ENCODE results near the gene LEMD2. TPM values are rescaled to one million over a fixed set of nuclear protein-coding genes. Genes with fewer than 3 reads are reported as not detected.

The LEMD2 gene
- total RNA-seq, 1 experiment from 2014 or later = 75.8 TPM

- DNase-seq (ENCODE audit: low spot score) = no peak
- intact Hi-C loops (cut with micrococcal nuclease; ENCODE audit: unreplicated experiment) = no loop called here
- ChIA-PET POLR2A (ENCODE audit: low non-redundant PET) (no interaction called here), CTCF (no interaction called here)
- no peak overlapping the region for H3K4me3 ChIP-seq (ENCODE audit: low read depth, low read length, poor library complexity, severe bottlenecking)
- H3K4me1 ChIP-seq (ENCODE audit: insufficient read depth, low read length, poor library complexity, severe bottlenecking) = peaks cover 18% of the 10 kb centered on the region
- H3K9me3 ChIP-seq (ENCODE audit: low read depth, low read length, poor library complexity, severe bottlenecking) = no peaks in the 10 kb centered on the region
- H3K27me3 ChIP-seq (replicated peaks; ENCODE audit: insufficient read depth, low read depth, low read length, poor library complexity) = no peaks in the 10 kb centered on the region
- no peak overlapping the region for H3K27ac ChIP-seq (ENCODE audit: low read depth, low read length, poor library complexity, severe bottlenecking)
- no peak for TF ChIP-seq CTCF (conservative IDR thresholded peaks at IDR 0.05; ENCODE audit: low read depth, low read length)
- no peak for TF ChIP-seq EZH2 (IDR thresholded peaks at IDR 0.05; ENCODE audit: borderline replicate concordance, low read depth, low read length, poor library complexity, severe bottlenecking)
- BruUV-seq (replicated peaks) = no TSS peak
- peaks cover 60% of the 10 kb centered on the region for H3K36me3 ChIP-seq (ENCODE audit: insufficient read depth, low read length, poor library complexity, severe bottlenecking)
Measured at GRCh38 chr6:33783781-33784520, 5.0 kb downstream of the LEMD2 start.

GRCh38 chr6:33782561-33782960 lies 6.4 kb downstream of the LEMD2 start:
- CTCF ChIA-PET = no interaction called here
- H3K36me3 ChIP-seq (ENCODE audit: insufficient read depth, low read length, poor library complexity, severe bottlenecking) = peaks cover 74% of the 10 kb centered on the region

DNA sequence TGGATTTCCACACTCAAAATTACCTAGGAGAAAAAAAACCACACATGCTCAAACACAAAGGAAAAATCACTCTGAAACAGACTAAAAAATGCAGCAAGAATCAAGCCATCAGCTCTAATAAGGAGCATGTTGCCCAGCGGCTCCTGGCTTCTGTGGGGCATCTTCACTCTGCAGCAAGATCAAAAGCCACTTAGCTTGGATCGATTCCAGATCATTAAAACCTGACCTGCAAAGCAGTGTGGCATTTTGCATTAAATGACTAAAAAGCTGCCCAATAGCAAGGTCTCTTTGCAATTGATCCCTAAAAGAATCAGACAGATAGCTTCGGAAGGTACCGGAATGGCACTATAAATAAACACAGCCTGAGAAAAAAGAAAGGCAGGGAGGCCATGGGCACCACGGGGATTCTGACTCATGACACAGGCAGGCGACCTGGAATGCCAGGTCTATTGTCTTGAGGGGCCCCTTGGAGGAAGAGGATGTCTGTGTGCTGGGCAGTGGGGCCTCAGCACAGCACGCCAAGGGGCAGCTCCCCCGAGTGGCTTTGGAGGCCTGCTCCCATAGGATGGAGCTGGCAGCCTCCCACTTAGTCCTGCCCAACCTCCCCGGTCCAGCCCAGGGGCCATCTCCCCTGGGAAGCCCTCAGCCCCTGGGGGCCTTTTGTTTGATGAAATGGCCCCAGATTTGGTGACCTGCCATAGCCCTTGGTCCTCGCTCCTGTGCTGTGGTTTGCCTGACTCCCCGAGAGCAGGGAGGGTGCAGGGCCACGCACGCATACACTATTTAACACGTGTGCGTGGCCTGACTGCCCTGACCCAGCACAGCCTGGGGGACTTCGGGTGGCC lies 7.6 kb downstream of the LEMD2 start:
- ChIA-PET POLR2A (ENCODE audit: low non-redundant PET) (no interaction called here), CTCF (no interaction called here)
- intact Hi-C loops (cut with micrococcal nuclease; ENCODE audit: unreplicated experiment) = no loop called here
- no TSS peak for BruUV-seq (replicated peaks)
- Histone ChIP-seq H3K36me3 (ENCODE audit: insufficient read depth, low read length, poor library complexity, severe bottlenecking) (peaks cover 86% of the 10 kb centered on the region), H3K9me3 (ENCODE audit: low read depth, low read length, poor library complexity, severe bottlenecking) (no peaks in the 10 kb centered on the region), H3K4me1 (ENCODE audit: insufficient read depth, low read length, poor library complexity, severe bottlenecking) (peaks cover 16% of the 10 kb centered on the region), H3K4me3 (ENCODE audit: low read depth, low read length, poor library complexity, severe bottlenecking) (no peak overlapping the region), H3K27me3 (replicated peaks; ENCODE audit: insufficient read depth, low read depth, low read length, poor library complexity) (no peaks in the 10 kb centered on the region), H3K27ac (ENCODE audit: low read depth, low read length, poor library complexity, severe bottlenecking) (no peak overlapping the region)
- DNase-seq (ENCODE audit: low spot score) = no peak
- TF ChIP-seq CTCF (conservative IDR thresholded peaks at IDR 0.05; ENCODE audit: low read depth, low read length) (no peak), EZH2 (IDR thresholded peaks at IDR 0.05; ENCODE audit: borderline replicate concordance, low read depth, low read length, poor library complexity, severe bottlenecking) (no peak)

More at GRCh38 chr6:33782561-33782960, 6.4 kb downstream of the LEMD2 start:
- DNase-seq (ENCODE audit: low spot score) = no peak
- POLR2A ChIA-PET (ENCODE audit: low non-redundant PET) = no interaction called here
- intact Hi-C loops (cut with micrococcal nuclease; ENCODE audit: unreplicated experiment) = no loop called here
- no TSS peak for BruUV-seq (replicated peaks)
- no peaks in the 10 kb centered on the region for H3K27me3 ChIP-seq (replicated peaks; ENCODE audit: insufficient read depth, low read depth, low read length, poor library complexity)
- H3K4me3 ChIP-seq (ENCODE audit: low read depth, low read length, poor library complexity, severe bottlenecking) = no peak overlapping the region
- TF ChIP-seq EZH2 (IDR thresholded peaks at IDR 0.05; ENCODE audit: borderline replicate concordance, low read depth, low read length, poor library complexity, severe bottlenecking) (no peak), CTCF (conservative IDR thresholded peaks at IDR 0.05; ENCODE audit: low read depth, low read length) (no peak)
- H3K9me3 ChIP-seq (ENCODE audit: low read depth, low read length, poor library complexity, severe bottlenecking) = no peaks in the 10 kb centered on the region
- peaks cover 20% of the 10 kb centered on the region for H3K4me1 ChIP-seq (ENCODE audit: insufficient read depth, low read length, poor library complexity, severe bottlenecking)
- H3K27ac ChIP-seq (ENCODE audit: low read depth, low read length, poor library complexity, severe bottlenecking) = no peak overlapping the region
